ENCODE data around the gene NMRAL1.

DNA sequence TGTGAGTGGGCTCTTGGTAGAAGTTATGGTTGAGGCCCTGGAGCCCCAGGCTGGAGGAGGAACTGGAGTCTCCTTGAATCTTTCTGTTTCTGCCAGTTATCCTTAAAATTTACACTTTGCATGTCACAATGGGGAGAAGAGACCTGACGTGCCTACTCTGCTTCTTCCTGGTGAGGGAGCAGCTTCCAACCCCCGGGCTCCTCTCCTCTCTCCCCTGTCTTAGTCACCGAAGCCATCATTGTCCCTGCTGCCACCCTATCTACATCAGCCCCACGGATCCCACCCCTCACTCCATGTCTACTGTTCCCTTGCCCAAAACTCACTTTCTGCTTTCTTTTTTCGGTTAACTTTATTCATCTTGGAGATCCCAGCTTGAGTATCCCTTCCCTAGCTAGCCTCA is 31.2 kb downstream of the NMRAL1 start:
- TF ChIP-seq, protein P1, sequence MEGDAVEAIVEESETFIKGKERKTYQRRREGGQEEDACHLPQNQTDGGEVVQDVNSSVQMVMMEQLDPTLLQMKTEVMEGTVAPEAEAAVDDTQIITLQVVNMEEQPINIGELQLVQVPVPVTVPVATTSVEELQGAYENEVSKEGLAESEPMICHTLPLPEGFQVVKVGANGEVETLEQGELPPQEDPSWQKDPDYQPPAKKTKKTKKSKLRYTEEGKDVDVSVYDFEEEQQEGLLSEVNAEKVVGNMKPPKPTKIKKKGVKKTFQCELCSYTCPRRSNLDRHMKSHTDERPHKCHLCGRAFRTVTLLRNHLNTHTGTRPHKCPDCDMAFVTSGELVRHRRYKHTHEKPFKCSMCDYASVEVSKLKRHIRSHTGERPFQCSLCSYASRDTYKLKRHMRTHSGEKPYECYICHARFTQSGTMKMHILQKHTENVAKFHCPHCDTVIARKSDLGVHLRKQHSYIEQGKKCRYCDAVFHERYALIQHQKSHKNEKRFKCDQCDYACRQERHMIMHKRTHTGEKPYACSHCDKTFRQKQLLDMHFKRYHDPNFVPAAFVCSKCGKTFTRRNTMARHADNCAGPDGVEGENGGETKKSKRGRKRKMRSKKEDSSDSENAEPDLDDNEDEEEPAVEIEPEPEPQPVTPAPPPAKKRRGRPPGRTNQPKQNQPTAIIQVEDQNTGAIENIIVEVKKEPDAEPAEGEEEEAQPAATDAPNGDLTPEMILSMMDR (IDR thresholded peaks at IDR 0.05), result no peak
- TF ChIP-seq POLR2A (IDR thresholded peaks at IDR 0.05) (no peak), EP300 (IDR thresholded peaks at IDR 0.05) (no peak)
